Measurements from ENCODE around the gene CASTOR1.

The CASTOR1 gene

GRCh38 chr22:30244641-30245040 is 44.7 kb downstream of the CASTOR1 start:
- no peak for TF ChIP-seq CTCF (IDR thresholded peaks at IDR 0.05)
- DNase-seq (ENCODE audit: low spot score) = no peak

DNA sequence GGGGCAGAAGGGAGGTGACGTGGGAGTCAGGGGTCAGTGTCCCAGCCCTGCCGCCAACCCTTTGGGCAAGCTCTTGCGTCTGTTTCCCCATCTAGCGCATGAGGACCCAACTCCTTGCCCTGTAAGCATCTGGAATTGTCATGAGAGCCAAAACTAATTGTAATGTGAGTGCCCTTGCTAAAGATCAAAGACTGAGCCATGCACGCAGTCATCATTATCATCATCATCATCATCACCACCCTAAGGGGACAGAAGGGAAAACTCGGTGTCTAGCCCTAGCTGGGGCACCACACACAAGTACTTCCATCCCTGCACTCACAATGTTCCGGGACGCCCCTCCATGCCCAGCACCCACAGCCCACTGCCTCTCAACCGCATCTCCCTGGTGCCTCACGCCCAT is 45.2 kb downstream of the CASTOR1 start:
- DNase-seq (ENCODE audit: low spot score) = no peak
- H3K27ac ChIP-seq = no peak overlapping the region
- no peak for TF ChIP-seq CTCF (IDR thresholded peaks at IDR 0.05)
- no peak overlapping the region for H3K4me3 ChIP-seq

More at GRCh38 chr22:30244641-30245040, 44.7 kb downstream of the CASTOR1 start:
- Histone ChIP-seq H3K4me3 (no peak overlapping the region), H3K27ac (no peak overlapping the region)

GRCh38 chr22:30243661-30244060 is 45.6 kb downstream of the CASTOR1 start:
- no peak overlapping the region for H3K27ac ChIP-seq
- TF ChIP-seq CTCF (IDR thresholded peaks at IDR 0.05) = no peak
- no peak for DNase-seq (ENCODE audit: low spot score)
- H3K4me3 ChIP-seq = no peak overlapping the region

DNA sequence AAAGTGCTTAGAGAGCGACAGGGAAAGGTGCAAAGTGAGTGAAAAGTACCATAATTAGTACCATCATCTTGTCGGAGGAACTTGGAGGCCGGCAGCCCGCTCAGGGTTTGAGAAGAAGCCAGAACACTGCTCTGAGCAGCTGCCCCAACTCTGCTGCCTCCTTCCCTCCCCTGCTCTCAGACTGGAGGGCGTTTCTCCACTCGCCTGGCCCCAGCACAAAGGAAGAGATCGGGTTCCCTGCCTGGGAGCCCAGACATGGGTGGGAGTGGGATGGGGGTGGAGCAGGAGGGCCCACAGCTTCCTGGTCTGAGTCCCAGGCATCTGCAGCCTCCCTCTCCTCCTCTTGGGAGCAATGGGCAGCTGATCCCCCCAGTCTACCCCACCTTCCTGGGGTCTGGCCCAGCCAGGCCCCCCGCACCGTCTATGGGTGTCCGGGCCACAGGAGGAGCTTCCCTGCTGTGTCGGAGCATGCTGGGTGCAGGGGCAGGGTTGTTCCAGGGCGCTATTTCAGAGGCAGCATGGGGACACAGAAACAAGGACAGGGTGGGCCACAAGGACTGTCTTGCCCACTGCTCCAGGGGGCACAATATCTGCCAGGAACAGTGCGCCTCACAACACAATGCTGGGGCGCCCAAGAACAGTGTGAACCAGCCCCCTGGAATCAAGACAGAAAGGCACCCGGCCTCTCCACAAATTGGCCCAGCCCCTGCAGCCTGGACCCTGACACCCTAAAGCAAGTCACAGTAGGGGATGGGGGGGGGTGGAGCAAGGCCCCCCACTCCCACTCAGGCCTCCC is 47.5 kb downstream of the CASTOR1 start:
- TF ChIP-seq CTCF (IDR thresholded peaks at IDR 0.05) = no peak
- H3K4me3 ChIP-seq = no peak overlapping the region
- no peak for DNase-seq (ENCODE audit: low spot score)
- no peak overlapping the region for H3K27ac ChIP-seq

DNA sequence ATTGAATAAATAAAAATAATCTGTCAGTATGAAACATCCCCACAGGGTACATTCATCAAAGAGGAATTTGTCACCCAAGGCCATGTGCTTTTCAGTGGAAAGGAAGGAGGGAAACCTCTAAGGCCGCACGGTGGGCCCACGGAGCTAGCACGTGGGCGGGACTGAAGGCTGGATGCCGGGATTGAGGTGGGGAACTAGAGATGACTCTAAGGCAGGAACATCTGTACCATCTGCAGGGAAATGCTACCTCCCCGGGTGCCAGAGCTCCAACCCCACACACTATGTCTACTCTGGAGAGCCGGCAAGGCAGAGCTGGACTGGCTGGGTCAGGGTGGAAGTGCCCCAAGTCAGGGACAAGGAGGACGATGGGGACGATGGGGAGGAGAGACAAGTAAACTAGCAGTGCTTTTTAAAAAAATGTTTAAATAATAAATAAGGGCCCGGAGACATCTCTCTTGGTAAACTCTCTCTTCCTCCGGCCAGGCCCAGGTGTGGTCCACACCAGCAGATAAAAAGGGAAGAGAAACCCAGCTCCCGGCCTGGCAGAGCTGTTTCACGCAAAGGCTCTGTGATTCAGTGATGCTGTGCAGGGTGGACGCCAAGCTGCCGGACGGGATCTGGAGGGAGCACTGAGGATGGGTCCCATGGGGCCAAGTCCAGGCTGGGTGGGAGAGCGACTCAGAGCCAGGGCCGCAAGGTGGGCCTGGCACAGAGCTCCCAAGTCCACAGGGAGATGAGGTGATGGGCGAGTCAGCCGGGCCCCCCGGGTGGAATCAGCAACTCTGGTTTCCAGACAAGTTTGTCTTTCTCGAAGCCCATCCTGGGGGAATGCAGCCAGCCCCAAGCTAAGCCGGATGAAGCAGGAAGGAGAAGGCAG is 48.5 kb downstream of the CASTOR1 start:
- Histone ChIP-seq H3K27ac (no peak overlapping the region), H3K4me3 (no peak overlapping the region)
- TF ChIP-seq CTCF (IDR thresholded peaks at IDR 0.05) = no peak
- no peak for DNase-seq (ENCODE audit: low spot score)

GRCh38 chr22:30239488-30240405 is 49.6 kb downstream of the CASTOR1 start:
- no peak for TF ChIP-seq CTCF (IDR thresholded peaks at IDR 0.05)
- no peak for DNase-seq (ENCODE audit: low spot score)
- Histone ChIP-seq H3K27ac (no peak overlapping the region), H3K4me3 (no peak overlapping the region)
